ENCODE measurements around the gene PTPRJ. TPM values are rescaled to one million over a fixed set of nuclear protein-coding genes. Genes with fewer than 3 reads are reported as not detected.

The PTPRJ gene
- total RNA-seq, 1 experiment from 2014 or later, result 10.5 TPM

GRCh38 chr11:48094643-48095339 lies 114.4 kb downstream of the PTPRJ start:
- Histone ChIP-seq H3F3A (ENCODE audit: low read length, unreplicated experiment) (no peaks in the 10 kb centered on the region), H3K27me3 (ENCODE audit: low read length) (no peaks in the 10 kb centered on the region), H3K4me1 (ENCODE audit: insufficient read depth, low read length) (peaks cover 60% of the 10 kb centered on the region), H3K9ac (ENCODE audit: low read length) (peak overlapping the region; percentile 58), H3K9me2 (replicated peaks; ENCODE audit: low read length) (no peaks in the 10 kb centered on the region), H3K27ac (ENCODE audit: low read length) (peak overlapping the region; percentile 93), H2AFZ (ENCODE audit: low read length) (no peak overlapping the region), H3K4me2 (ENCODE audit: low read length) (peak overlapping the region; percentile 67; the same call in 1 of the 2 replicates), H3K79me2 (ENCODE audit: low read length) (peaks cover 75% of the 10 kb centered on the region), H3K9me3 (ENCODE audit: low read length) (no peaks in the 10 kb centered on the region), H3K36me3 (ENCODE audit: low read depth, low read length) (no peaks in the 10 kb centered on the region), H4K20me1 (ENCODE audit: low read length) (no peaks in the 10 kb centered on the region), H3K4me3 (ENCODE audit: low read length) (no peak overlapping the region)
- ChIA-PET POLR2A (ENCODE audit: unreplicated experiment) (no interaction called here), CTCF (no interaction called here)
- TF ChIP-seq EZH2 (IDR thresholded peaks at IDR 0.05; ENCODE audit: low read length, unreplicated experiment) (no peak), EZH2phosphoT487 (IDR thresholded peaks at IDR 0.05; ENCODE audit: borderline replicate concordance, low read length) (no peak)
- TF ChIP-seq, protein P1, sequence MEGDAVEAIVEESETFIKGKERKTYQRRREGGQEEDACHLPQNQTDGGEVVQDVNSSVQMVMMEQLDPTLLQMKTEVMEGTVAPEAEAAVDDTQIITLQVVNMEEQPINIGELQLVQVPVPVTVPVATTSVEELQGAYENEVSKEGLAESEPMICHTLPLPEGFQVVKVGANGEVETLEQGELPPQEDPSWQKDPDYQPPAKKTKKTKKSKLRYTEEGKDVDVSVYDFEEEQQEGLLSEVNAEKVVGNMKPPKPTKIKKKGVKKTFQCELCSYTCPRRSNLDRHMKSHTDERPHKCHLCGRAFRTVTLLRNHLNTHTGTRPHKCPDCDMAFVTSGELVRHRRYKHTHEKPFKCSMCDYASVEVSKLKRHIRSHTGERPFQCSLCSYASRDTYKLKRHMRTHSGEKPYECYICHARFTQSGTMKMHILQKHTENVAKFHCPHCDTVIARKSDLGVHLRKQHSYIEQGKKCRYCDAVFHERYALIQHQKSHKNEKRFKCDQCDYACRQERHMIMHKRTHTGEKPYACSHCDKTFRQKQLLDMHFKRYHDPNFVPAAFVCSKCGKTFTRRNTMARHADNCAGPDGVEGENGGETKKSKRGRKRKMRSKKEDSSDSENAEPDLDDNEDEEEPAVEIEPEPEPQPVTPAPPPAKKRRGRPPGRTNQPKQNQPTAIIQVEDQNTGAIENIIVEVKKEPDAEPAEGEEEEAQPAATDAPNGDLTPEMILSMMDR (conservative IDR thresholded peaks at IDR 0.05; ENCODE audit: low read depth, low read length), result no peak
- intact Hi-C loops (cut with micrococcal nuclease), result no loop called here
- DNase-seq, result no peak
- ATAC-seq, result no peak
- no TSS peak for BruUV-seq (replicated peaks)

- ATAC-seq (no peak), DNase-seq (no peak)
- Histone ChIP-seq H3K27ac (ENCODE audit: low read length) (peak overlapping the region; percentile 73; the same call in 1 of the 2 replicates), H4K20me1 (ENCODE audit: low read length) (no peaks in the 10 kb centered on the region), H3K4me1 (ENCODE audit: insufficient read depth, low read length) (peaks cover 59% of the 10 kb centered on the region), H3K4me2 (ENCODE audit: low read length) (no peak overlapping the region), H3K9me3 (ENCODE audit: low read length) (no peaks in the 10 kb centered on the region), H3F3A (ENCODE audit: low read length, unreplicated experiment) (no peaks in the 10 kb centered on the region), H2AFZ (ENCODE audit: low read length) (no peak overlapping the region), H3K79me2 (ENCODE audit: low read length) (peaks cover 70% of the 10 kb centered on the region), H3K27me3 (ENCODE audit: low read length) (no peaks in the 10 kb centered on the region), H3K9ac (ENCODE audit: low read length) (no peak overlapping the region), H3K9me2 (replicated peaks; ENCODE audit: low read length) (no peaks in the 10 kb centered on the region), H3K36me3 (ENCODE audit: low read depth, low read length) (no peaks in the 10 kb centered on the region), H3K4me3 (ENCODE audit: low read length) (no peak overlapping the region)
- ChIA-PET POLR2A (ENCODE audit: unreplicated experiment) (no interaction called here), CTCF (no interaction called here)
- no TSS peak for BruUV-seq (replicated peaks)
- intact Hi-C loops (cut with micrococcal nuclease), result no loop called here
- TF ChIP-seq EZH2phosphoT487 (IDR thresholded peaks at IDR 0.05; ENCODE audit: borderline replicate concordance, low read length) (no peak), EZH2 (IDR thresholded peaks at IDR 0.05; ENCODE audit: low read length, unreplicated experiment) (no peak)
- TF ChIP-seq, protein P1 (conservative IDR thresholded peaks at IDR 0.05; ENCODE audit: low read depth, low read length), result no peak
Observed at GRCh38 chr11:48095779-48096470, 115.6 kb downstream of the PTPRJ start.
